K562 (cell line): ENCODE measurements around the gene PPP2R2D. TPM values are rescaled to one million over a fixed set of nuclear protein-coding genes. Genes with fewer than 3 reads are reported as not detected.

Source experiments
- ATAC-seq: fragments of 200-7000 bp; cut with Tn5 transposase; 3 replicates; pipeline ENCODE4 v1.9.1; 2020; ENCODE audit warnings: moderate library complexity
- BruUV-seq: library from RNA; stranded (reverse); fragments of 400-500 nt; replicated peaks from 2 replicates; lab custom pipeline; 2021; lab: Mats Ljungman, UMichigan
- CTCF ChIA-PET: fragments of 300-600 bp; formaldehyde crosslinking; extraction: SDS; loops from one replicate; lab custom pipeline; 2021; ENCODE audit warnings: low intra/inter-chr PET ratio; lab: Yijun Ruan, JAX
- POLR2A ChIA-PET: fragments of 300-600, 350-650 bp; sonication (Branson Sonifier 250); formaldehyde crosslinking; extraction: SDS; loops from one replicate; lab custom pipeline; 2021; ENCODE audit warnings: antibody characterized with exemption, inconsistent platforms; lab: Yijun Ruan, JAX
- DNase-seq, 4 experiments: peaks; one replicate each; pipeline versions ENCODE4 v3.0.0 to v3.0.0-alpha.2; 2011 to 2018; ENCODE audit warnings: low spot score in 3 of 4, mixed read lengths in 3 of 4; ENCODE audit errors: extremely low read depth in 1 of 4
- FAIRE-seq: peaks from 2 replicates; lab custom pipeline; 2011; peaks lifted over from hg19 to GRCh38; lab: Jason Lieb, UNC
- H2AFZ ChIP-seq: 2 replicates; pipeline ENCODE4 v1.6.0; 2011; ENCODE audit warnings: low read depth, low read length, control low read depth, inconsistent platforms
- H3K27ac ChIP-seq: fragments of 200-600 bp; 3 replicates; pipeline ENCODE4 v1.8.0; 2011; ENCODE audit warnings: low read depth, mild to moderate bottlenecking, control low read depth, inconsistent platforms, low read length, moderate library complexity, mixed read lengths; ENCODE audit errors: extremely low read depth
- H3K27me3 ChIP-seq, 2 experiments: fragments of 300-600 bp in 1 of 2; 2 replicates in 1 of 2; 3 replicates in 1 of 2; pipeline versions ENCODE4 v1.6.0 to v1.8.0; 2011; ENCODE audit warnings: inconsistent platforms in 2 of 2, low read length in 2 of 2, mild to moderate bottlenecking in 1 of 2, mixed read lengths in 1 of 2, moderate library complexity in 1 of 2; ENCODE audit not compliant: control insufficient read depth in 2 of 2, insufficient read depth in 2 of 2
- H3K36me3 ChIP-seq: fragments of 300-600 bp; 3 replicates; pipeline ENCODE4 v1.8.0; 2011; ENCODE audit warnings: mild to moderate bottlenecking, low read length, inconsistent platforms; ENCODE audit not compliant: control insufficient read depth, insufficient read depth
- H3K4me1 ChIP-seq, 2 experiments: fragments of 200-600 bp in 1 of 2; replicated peaks in 1 of 2; 2 replicates in 1 of 2; 3 replicates in 1 of 2; pipeline versions ENCODE4 v1.5.1 to v1.8.0; 2011; ENCODE audit warnings: inconsistent platforms in 2 of 2, low read length in 2 of 2, mild to moderate bottlenecking in 1 of 2, mixed read lengths in 1 of 2, moderate library complexity in 1 of 2; ENCODE audit not compliant: control insufficient read depth in 2 of 2, insufficient read depth in 2 of 2
- H3K4me2 ChIP-seq: 2 replicates; pipeline ENCODE4 v1.6.1; 2011; ENCODE audit warnings: low read length, control low read depth, inconsistent platforms, mixed read lengths; ENCODE audit not compliant: insufficient read depth
- H3K4me3 ChIP-seq: fragments of 200-600 bp; sonication (generic), shearing (Covaris generic); 2 replicates; pipeline ENCODE4 v1.5.1; 2016; ENCODE audit warnings: control low read depth, inconsistent platforms
- H3K79me2 ChIP-seq: fragments of 200-600 bp; 3 replicates; pipeline ENCODE4 v1.8.0; 2011; ENCODE audit warnings: low read length, inconsistent platforms; ENCODE audit not compliant: control insufficient read depth, insufficient read depth
- H3K9ac ChIP-seq, 2 experiments: 2 replicates each; pipeline versions ENCODE4 v1.6.0 to v1.6.1; 2011; ENCODE audit warnings: low read depth in 2 of 2, low read length in 2 of 2, control low read depth in 1 of 2, inconsistent platforms in 1 of 2, mild to moderate bottlenecking in 1 of 2, mixed read lengths in 1 of 2; ENCODE audit not compliant: insufficient read depth in 1 of 2
- H3K9me1 ChIP-seq: one replicate; pipeline ENCODE4 v1.6.0; 2011; ENCODE audit warnings: inconsistent platforms, mild to moderate bottlenecking, low read length, moderate library complexity; ENCODE audit not compliant: control insufficient read depth, insufficient read depth
- H3K9me3 ChIP-seq: replicated peaks from 2 replicates; pipeline ENCODE4 v1.5.1; 2011; ENCODE audit warnings: low read depth, low read length, inconsistent platforms; ENCODE audit not compliant: control insufficient read depth, insufficient read depth
- H4K20me1 ChIP-seq: replicated peaks from 2 replicates; pipeline ENCODE4 v1.6.1; 2011; ENCODE audit warnings: low read length, inconsistent platforms, mixed read lengths; ENCODE audit not compliant: control insufficient read depth, insufficient read depth
- BHLHE40 ChIP-seq: IDR thresholded peaks from 2 replicates; pipeline ENCODE4 v1.6.1; 2011; ENCODE audit warnings: low read length, improper control_type of control experiment
- CHD4 ChIP-seq: fragments of 200-600 bp; sonication (generic); IDR thresholded peaks from 3 replicates; pipeline ENCODE4 v1.6.1; 2012; ENCODE audit warnings: low read depth, mild to moderate bottlenecking, mixed read lengths, low read length, inconsistent platforms; ENCODE audit not compliant: insufficient read depth, insufficient replicate concordance, poor library complexity, severe bottlenecking
- CTCF ChIP-seq, 3 experiments: IDR thresholded peaks in 2 of 3; conservative IDR thresholded peaks in 1 of 3; 2 replicates each; pipeline ENCODE4 v1.5.1; 2011 to 2012; ENCODE audit warnings: low read length in 3 of 3, mild to moderate bottlenecking in 3 of 3, control low read depth in 2 of 3, improper control_type of control experiment in 1 of 3, inconsistent platforms in 1 of 3, low read depth in 1 of 3, mixed read lengths in 1 of 3, moderate library complexity in 1 of 3; ENCODE audit not compliant: insufficient read depth in 2 of 3
- ETS2 ChIP-seq: IDR thresholded peaks from 2 replicates; pipeline ENCODE4 v1.6.1; 2016; ENCODE audit warnings: borderline replicate concordance, missing genetic modification characterization, mild to moderate bottlenecking, moderate library complexity, missing compliant biosample characterization; ENCODE audit not compliant: poor library complexity, severe bottlenecking
- GATAD2B ChIP-seq: fragments of 450-650 bp; IDR thresholded peaks from 2 replicates; pipeline ENCODE4 v1.6.1; 2017; ENCODE audit warnings: mild to moderate bottlenecking, borderline replicate concordance
- KDM4B ChIP-seq, 2 experiments: fragments of 450-650 bp in 1 of 2; sonication (generic) in 1 of 2; IDR thresholded peaks; 2 replicates each; pipeline ENCODE4 v1.6.1; 2016 to 2017; ENCODE audit warnings: borderline replicate concordance in 2 of 2, antibody characterized with exemption in 1 of 2, low read depth in 1 of 2, mild to moderate bottlenecking in 1 of 2
- PCBP2 ChIP-seq: fragments of 200-400 bp; formaldehyde crosslinking; IDR thresholded peaks from 2 replicates; pipeline ENCODE4 v1.6.1; 2018; ENCODE audit warnings: low read length, low read depth, mild to moderate bottlenecking, moderate library complexity; ENCODE audit not compliant: poor library complexity, severe bottlenecking
- POLR2AphosphoS2 ChIP-seq: IDR thresholded peaks from 2 replicates; pipeline ENCODE4 v1.6.1; 2012; ENCODE audit warnings: low read length, improper control_type of control experiment
- ZNF551 ChIP-seq: fragments of 250-450 bp; sonication (Bioruptor Pico); IDR thresholded peaks from 2 replicates; pipeline ENCODE4 v1.5.0; 2021; ENCODE audit warnings: mild to moderate bottlenecking, moderate library complexity
- WGBS: fragments of 100-300 bp; shearing (Covaris generic); methylation state at CpG from one replicate; pipeline ENCODE4 v1.1.6; 2016; ENCODE audit warnings: low coverage, mixed read lengths; ENCODE audit not compliant: insufficient coverage; ENCODE audit errors: missing lambda C conversion rate; 5-methylcytosine and 5-hydroxymethylcytosine counted together
- in situ Hi-C: fragments of 300-500 bp; cut with MboI; formaldehyde crosslinking; loops from 4 replicates; pipeline ENCODE4 v1.15.0; 2018; ENCODE audit warnings: inconsistent platforms, mixed read lengths
- intact Hi-C: fragments of 100-400 bp; cut with micrococcal nuclease; formaldehyde crosslinking; loops from 2 replicates; pipeline ENCODE4 v1.14.2; 2022
- polyA plus RNA-seq, 8 experiments: library from polyadenylated mRNA; depleted of rRNA in 4 of 8; stranded (reverse) in 5 of 8; unstranded in 3 of 8; fragments of >200 nt; fragmentation: Nextera tagmentation in 2 of 8; fragmentation: Illumina TruSeq in 1 of 8; extraction: Ambion mirVana in 2 of 8; extraction: Trizol in 1 of 8; gene quantifications; 2 replicates each; pipeline versions ENCODE4 v1.2.1 to v1.2.3, GENCODE V29; 2011 to 2014; ENCODE audit warnings: inconsistent platforms in 1 of 8, missing spikeins in 1 of 8
- total RNA-seq, 7 experiments: library from RNA; depleted of rRNA in 6 of 7; stranded (reverse); fragments of >200 nt in 6 of 7; fragmentation: Illumina TruSeq in 2 of 7; extraction: Trizol in 2 of 7; gene quantifications; 2 replicates each; pipeline versions ENCODE4 v1.2.1 to v1.2.3, GENCODE V29; 2011 to 2021; ENCODE audit warnings: low replicate concordance in 1 of 7

PPP2R2D gene
- total and polyA plus RNA-seq, 9 of the 15 experiments (the other 6 are each of a cell fraction or from before 2014, with no cell fraction given), result 1.9 to 37.0 (median 26.8) TPM

- Histone ChIP-seq H3K79me2 (no peaks in the 10 kb centered on the region), H2AFZ (no peak overlapping the region), H3K27ac (no peak overlapping the region), H3K4me1 (no peaks in the 10 kb centered on the region; a peak in 1 of 5 replicates), H3K9ac (no peak overlapping the region), H4K20me1 (no peaks in the 10 kb centered on the region), H3K9me3 (no peaks in the 10 kb centered on the region), H3K27me3 (peaks cover 14 to 61% of the 10 kb centered on the region in 2 experiments; a peak in 4 of 5 replicates), H3K4me3 (no peak overlapping the region), H3K9me1 (no peaks in the 10 kb centered on the region), H3K36me3 (no peaks in the 10 kb centered on the region), H3K4me2 (no peak overlapping the region)
- ATAC-seq, result no peak
- no peak for FAIRE-seq
- ChIA-PET CTCF (no interaction called here), POLR2A (no interaction called here)
- intact Hi-C loops, result no loop called here
- no TSS peak for BruUV-seq
- in situ Hi-C loops, result no loop called here
- DNase-seq, result no peak
- 4% methylated on average over 4 of the region's 10 CpGs for WGBS
- TF ChIP-seq POLR2AphosphoS2, result no peak
- no peak for TF ChIP-seq CHD4
- TF ChIP-seq CTCF (IDR thresholded peaks at IDR 0.05 in 2 of 3, conservative IDR thresholded peaks at IDR 0.05 in 1 of 3; ENCODE audit: insufficient read depth in 2 of 3, low read depth in 1 of 3, low read length in 3 of 3), result no peak
- no peak for TF ChIP-seq GATAD2B
- no peak for TF ChIP-seq KDM4B (IDR thresholded peaks at IDR 0.05; ENCODE audit: borderline replicate concordance in 2 of 2, low read depth in 1 of 2)
- TF ChIP-seq ETS2, result no peak
- TF ChIP-seq PCBP2, result no peak
- no peak for TF ChIP-seq ZNF551 (CRISPR knock-in tag)
- TF ChIP-seq BHLHE40, result no peak
Observed at GRCh38 chr10:131868436-131868835, 32.4 kb upstream of the PPP2R2D start.
